Nephron progenitor cell (in vitro differentiated cells): ENCODE results near the gene MESD.

Experiments
- DNase-seq: peaks from one replicate; pipeline ENCODE4 v3.0.0; 2021
- H3K27ac Mint-ChIP-seq: 2 replicates; pipeline ENCODE4 v1.8.0; 2021; ENCODE audit warnings: mild to moderate bottlenecking, moderate library complexity, mixed read lengths
- H3K27me3 Mint-ChIP-seq: 2 replicates; pipeline ENCODE4 v1.8.0; 2021; ENCODE audit warnings: mild to moderate bottlenecking, low read depth, mixed read lengths; ENCODE audit not compliant: poor library complexity
- H3K36me3 Mint-ChIP-seq: 2 replicates; pipeline ENCODE4 v1.8.0; 2021; ENCODE audit warnings: low read depth, mixed read lengths
- H3K4me1 Mint-ChIP-seq: 2 replicates; pipeline ENCODE4 v1.8.0; 2021; ENCODE audit warnings: mixed read lengths
- H3K4me3 Mint-ChIP-seq: 2 replicates; pipeline ENCODE4 v1.8.0; 2021; ENCODE audit warnings: mild to moderate bottlenecking, moderate library complexity, mixed read lengths
- H3K9me3 Mint-ChIP-seq: 2 replicates; pipeline ENCODE4 v1.8.0; 2021; ENCODE audit warnings: mild to moderate bottlenecking, moderate library complexity, mixed read lengths
- CTCF ChIP-seq: fragments of 200-600 bp; sonication (generic); IDR thresholded peaks from 2 replicates; pipeline ENCODE4 v1.5.0; 2021; ENCODE audit warnings: antibody characterized with exemption

Gene MESD

DNA sequence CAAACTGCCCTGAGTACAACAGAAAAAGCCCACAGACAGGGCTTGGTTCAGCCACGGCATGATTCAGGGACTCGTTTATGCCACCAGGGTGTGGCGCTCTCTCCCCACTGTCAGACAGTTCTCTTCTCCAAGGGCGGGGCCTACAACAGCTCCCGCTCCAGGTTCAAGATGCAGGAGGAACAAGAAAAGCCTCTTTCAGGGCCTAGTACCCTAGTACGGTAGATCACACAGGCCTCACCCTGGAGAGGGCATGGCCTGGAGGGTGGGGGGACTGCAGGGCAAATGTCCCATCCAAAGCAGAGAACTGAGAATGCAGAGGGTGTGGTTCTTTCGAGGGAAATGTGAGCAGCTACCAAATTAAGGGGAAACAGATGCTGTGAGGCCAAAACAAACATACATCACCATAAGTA, 12.0 kb downstream of the MESD start:
- peak; percentile 70 for DNase-seq
- peak overlapping the region; percentile 89 for H3K27ac Mint-ChIP-seq
- no peak overlapping the region for H3K4me3 Mint-ChIP-seq
- peaks cover 2% of the 10 kb centered on the region for H3K27me3 Mint-ChIP-seq
- peak; percentile 72 for TF ChIP-seq CTCF
- H3K4me1 Mint-ChIP-seq, result peaks cover 19% of the 10 kb centered on the region
- H3K36me3 Mint-ChIP-seq, result peaks cover 41% of the 10 kb centered on the region
- H3K9me3 Mint-ChIP-seq, result no peaks in the 10 kb centered on the region

DNA sequence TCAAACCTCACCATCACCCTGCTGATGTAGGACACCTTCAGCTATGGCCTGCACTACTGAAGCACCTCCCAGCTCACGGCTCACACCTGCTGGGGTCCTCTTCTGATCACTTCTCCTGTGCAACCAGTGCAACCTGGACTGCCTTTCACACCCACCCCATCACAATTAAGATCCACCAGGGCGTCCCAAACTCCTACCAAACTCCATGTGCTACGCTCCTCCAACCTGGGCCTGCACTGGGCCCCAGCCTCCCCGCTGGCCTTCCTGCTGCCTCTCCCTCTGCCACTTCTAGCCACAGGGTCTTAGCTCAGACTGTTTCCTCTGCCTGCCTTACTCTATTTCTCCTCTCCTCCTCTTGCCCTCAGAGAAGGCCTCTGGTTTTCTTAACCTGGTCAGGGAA, 12.8 kb downstream of the MESD start:
- no peak for DNase-seq
- Mint-ChIP-seq H3K4me1 (peaks cover 19% of the 10 kb centered on the region), H3K27ac (no peak overlapping the region), H3K9me3 (no peaks in the 10 kb centered on the region), H3K4me3 (no peak overlapping the region), H3K36me3 (peaks cover 39% of the 10 kb centered on the region), H3K27me3 (peaks cover 2% of the 10 kb centered on the region)
- no peak for TF ChIP-seq CTCF

GRCh38 chr15:80974914-80975313, 14.7 kb downstream of the MESD start:
- no peak for TF ChIP-seq CTCF
- Mint-ChIP-seq H3K9me3 (no peaks in the 10 kb centered on the region), H3K36me3 (peaks cover 32% of the 10 kb centered on the region), H3K27ac (peak overlapping the region; percentile 41), H3K27me3 (peaks cover 2% of the 10 kb centered on the region), H3K4me3 (no peak overlapping the region), H3K4me1 (peaks cover 19% of the 10 kb centered on the region)
- no peak for DNase-seq

DNA sequence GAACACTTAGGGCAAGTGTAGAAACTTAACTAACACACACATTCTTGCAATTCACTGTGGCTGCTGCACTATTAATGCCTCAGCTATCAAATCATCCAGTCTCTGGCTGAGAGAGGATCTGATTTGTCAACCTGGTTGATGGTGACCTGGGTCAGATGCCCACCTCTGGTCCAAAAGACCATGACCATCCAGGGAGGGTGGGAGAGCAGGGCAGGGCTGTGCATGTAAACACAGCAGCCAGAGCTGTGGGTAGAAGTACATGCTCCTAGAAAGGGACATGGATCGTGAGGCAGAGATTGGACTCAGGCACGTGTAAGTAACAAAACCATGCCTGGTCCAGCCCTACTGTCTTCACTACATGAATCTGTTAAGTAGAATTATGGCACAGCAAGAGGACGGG, 17.3 kb downstream of the MESD start:
- H3K27me3 Mint-ChIP-seq, result no peaks in the 10 kb centered on the region
- H3K4me3 Mint-ChIP-seq, result no peak overlapping the region
- H3K9me3 Mint-ChIP-seq, result no peaks in the 10 kb centered on the region
- no peak for TF ChIP-seq CTCF
- peaks cover 8% of the 10 kb centered on the region for H3K4me1 Mint-ChIP-seq
- DNase-seq, result no peak
- no peak overlapping the region for H3K27ac Mint-ChIP-seq
- peaks cover 9% of the 10 kb centered on the region for H3K36me3 Mint-ChIP-seq

- Mint-ChIP-seq H3K9me3 (peaks cover 4% of the 10 kb centered on the region), H3K36me3 (peaks cover 17% of the 10 kb centered on the region), H3K4me1 (peaks cover 6% of the 10 kb centered on the region), H3K27ac (no peak overlapping the region), H3K4me3 (no peak overlapping the region), H3K27me3 (no peaks in the 10 kb centered on the region)
- TF ChIP-seq CTCF, result no peak
- no peak for DNase-seq
These were observed 18.5 kb downstream of the MESD start for GRCh38 chr15:80971143-80971542.

DNA sequence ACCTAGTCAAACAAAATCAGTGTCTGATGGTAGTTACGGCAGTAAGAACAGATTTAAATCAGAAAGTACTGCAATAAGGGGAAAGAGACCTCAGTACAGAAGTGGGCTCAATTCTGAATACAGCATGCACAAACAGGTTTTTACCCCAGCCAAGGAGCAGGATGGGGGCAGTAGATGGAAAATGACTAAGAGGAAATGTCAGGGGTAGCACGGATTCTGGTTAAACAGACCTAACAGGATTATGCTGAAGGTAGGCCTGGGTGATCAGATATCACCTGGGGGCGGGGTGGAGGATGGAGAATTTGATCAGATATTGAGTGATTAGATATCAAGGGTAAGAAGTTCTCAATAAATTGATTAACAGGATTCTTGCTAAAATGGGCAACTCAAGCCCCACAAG, 19.0 kb downstream of the MESD start:
- DNase-seq, result no peak
- no peak overlapping the region for H3K27ac Mint-ChIP-seq
- H3K4me1 Mint-ChIP-seq, result peaks cover 6% of the 10 kb centered on the region
- peaks cover 21% of the 10 kb centered on the region for H3K36me3 Mint-ChIP-seq
- H3K9me3 Mint-ChIP-seq, result peaks cover 5% of the 10 kb centered on the region
- no peaks in the 10 kb centered on the region for H3K27me3 Mint-ChIP-seq
- no peak for TF ChIP-seq CTCF
- H3K4me3 Mint-ChIP-seq, result no peak overlapping the region
